ENCODE results near the gene VPS13C.
"Not testable (repeated sequence)": the region's sequence is repeated elsewhere in the genome, so short reads cannot be mapped to it uniquely, and the experiment has no call there.

The VPS13C gene

GRCh38 chr15:62068810-62069167 lies 8.5 kb upstream of the VPS13C start:
- DNase-seq, result no peak

- peak; percentile 31 to 37 for DNase-seq
Measured at GRCh38 chr15:62068071-62068809, 8.0 kb upstream of the VPS13C start.

DNA sequence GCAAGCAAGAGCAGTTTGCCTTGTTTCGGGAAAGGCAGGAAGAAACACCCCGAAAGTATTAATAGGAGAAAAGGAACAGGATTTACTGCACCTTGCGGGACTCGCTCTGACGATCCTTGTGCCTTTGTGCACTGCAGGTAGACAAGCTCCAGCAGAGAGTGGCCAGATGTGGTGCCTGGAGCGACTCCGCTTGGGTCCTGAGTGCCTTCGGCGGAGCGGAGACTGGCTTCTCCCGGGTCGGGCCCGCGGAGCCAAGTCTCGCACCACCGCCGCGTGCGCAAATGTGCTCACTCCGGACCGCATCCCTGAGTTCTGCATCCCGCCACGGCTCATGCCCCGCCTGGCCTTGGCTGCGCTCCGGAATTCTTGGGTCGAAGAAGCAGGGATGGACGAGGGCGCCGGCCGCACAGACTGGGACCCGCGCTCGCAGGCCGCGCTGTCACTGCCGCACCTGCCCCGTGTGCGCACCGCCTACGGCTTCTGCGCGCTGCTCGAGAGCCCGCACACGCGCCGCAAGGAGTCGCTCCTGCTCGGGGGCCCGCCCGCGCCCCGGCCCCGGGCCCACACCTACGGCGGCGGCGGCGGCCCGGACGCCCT lies 7.3 kb upstream of the VPS13C start:
- peak; percentile 18 to 34 for DNase-seq

GRCh38 chr15:62066663-62067447 lies 6.6 kb upstream of the VPS13C start, which contains the start of gene C2CD4A:
C2CD4A (plus strand) TSS chr15:62066977; CDS start chr15:62067614, 637 bp downstream.
- DNase-seq, result peak; percentile 66 to 73

- no peak for DNase-seq
Measured at GRCh38 chr15:62063825-62064635, 3.8 kb upstream of the VPS13C start.

GRCh38 chr15:62060896-62061280 lies 641 bp upstream of the VPS13C start:
- no peak for DNase-seq

GRCh38 chr15:62059816-62060112 lies 483 bp downstream of the VPS13C start:
- peak; percentile 65 to 69 for DNase-seq

DNA sequence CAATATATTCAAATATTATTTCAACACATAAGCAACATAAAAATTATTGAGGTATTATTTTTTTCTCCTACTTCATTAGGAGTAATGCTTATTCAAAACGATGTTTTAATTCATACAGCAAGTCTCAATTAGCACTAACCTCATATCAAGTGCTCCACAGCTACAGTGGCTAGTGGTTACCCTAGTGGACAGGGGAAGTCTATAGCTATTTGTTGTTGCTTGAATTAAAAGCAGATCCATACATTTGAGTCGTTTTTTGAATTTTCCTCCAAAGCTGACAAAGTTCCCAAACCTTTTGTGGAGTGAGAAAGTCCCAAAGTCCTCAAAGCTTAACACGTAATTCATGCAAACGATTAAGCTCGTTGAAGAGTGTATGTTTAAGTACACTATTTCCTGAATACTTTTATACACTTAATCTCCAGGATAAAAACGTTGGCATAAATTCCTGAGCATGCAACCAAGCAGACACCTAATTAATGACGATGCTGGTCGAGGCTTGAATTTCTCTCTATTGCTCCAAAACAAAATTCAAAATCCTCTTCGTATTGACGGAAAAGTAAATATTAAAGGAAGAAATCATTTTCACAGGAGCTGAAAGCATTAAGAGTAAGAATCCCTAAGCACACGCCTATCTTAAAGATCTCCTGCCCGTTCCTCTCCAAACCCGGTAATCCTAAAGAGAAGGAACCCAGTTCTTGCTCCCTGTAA lies 985 bp downstream of the VPS13C start:
- no peak for DNase-seq

- DNase-seq, result no peak
Measured at GRCh38 chr15:62058327-62059028, 1.8 kb downstream of the VPS13C start.

GRCh38 chr15:62057341-62057980 lies 2.8 kb downstream of the VPS13C start:
- no peak for DNase-seq

- DNase-seq, result no peak
Measured at GRCh38 chr15:62054979-62055378, 5.3 kb downstream of the VPS13C start.

DNA sequence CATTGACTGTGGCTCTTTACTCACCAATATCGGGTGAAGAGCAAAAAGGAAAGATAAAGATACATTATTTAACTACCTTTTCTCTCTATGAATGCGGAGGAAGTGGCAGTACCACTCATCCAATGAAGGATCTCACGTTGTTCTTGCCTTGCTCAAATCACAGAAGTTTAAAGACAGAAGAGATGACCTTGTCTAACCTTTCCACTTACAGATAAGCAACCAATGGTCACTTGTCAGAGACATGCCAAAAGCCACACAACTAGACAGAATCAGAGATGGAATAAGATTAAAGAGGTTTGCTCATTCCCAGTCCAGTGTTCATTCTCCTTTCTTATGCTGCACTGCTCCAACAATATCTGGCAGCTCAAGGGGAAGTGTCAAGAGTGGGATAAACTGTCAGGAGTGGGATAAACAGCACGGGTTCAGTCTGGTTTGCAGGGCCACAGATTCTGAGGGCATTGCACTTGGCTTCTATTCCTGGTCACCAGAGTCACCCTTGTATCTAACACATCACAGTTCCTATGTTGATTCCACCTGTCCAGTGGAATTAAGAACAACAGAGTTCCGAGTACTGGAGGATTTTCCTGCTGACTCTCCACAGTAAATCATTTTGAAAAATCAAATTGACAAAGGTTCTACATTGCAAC lies 6.7 kb downstream of the VPS13C start:
- no peak for DNase-seq

GRCh38 chr15:62052713-62053112 lies 7.5 kb downstream of the VPS13C start:
- DNase-seq, result no peak

- no peak for DNase-seq
Measured at GRCh38 chr15:62051166-62051565, 9.1 kb downstream of the VPS13C start.

DNA sequence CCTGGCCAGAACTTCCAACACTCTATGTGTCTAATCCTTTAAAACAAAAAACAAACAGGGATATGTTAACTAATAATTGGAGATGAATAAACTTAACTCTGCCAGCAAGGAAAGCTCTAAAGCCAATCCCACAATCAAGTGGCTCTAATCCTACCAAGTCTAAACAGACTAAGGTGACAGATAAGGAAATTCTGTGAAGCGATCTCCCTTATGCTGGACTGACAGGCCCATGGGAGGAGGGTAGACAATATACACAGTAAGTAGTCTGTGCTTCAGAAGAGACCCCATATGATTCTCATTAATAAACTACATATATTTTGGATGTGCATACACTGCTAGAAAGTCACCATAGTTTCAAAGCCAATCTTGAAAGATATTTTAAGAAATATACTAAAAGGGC lies 10.1 kb downstream of the VPS13C start:
- DNase-seq, result no peak

- DNase-seq, result not testable (repeated sequence)
Measured at GRCh38 chr15:62048254-62048653, 12.0 kb downstream of the VPS13C start.

- DNase-seq, result no peak
Measured at GRCh38 chr15:62047282-62047827, 12.9 kb downstream of the VPS13C start.

- no peak for DNase-seq
Measured at GRCh38 chr15:62046078-62046743, 14.0 kb downstream of the VPS13C start.

DNA sequence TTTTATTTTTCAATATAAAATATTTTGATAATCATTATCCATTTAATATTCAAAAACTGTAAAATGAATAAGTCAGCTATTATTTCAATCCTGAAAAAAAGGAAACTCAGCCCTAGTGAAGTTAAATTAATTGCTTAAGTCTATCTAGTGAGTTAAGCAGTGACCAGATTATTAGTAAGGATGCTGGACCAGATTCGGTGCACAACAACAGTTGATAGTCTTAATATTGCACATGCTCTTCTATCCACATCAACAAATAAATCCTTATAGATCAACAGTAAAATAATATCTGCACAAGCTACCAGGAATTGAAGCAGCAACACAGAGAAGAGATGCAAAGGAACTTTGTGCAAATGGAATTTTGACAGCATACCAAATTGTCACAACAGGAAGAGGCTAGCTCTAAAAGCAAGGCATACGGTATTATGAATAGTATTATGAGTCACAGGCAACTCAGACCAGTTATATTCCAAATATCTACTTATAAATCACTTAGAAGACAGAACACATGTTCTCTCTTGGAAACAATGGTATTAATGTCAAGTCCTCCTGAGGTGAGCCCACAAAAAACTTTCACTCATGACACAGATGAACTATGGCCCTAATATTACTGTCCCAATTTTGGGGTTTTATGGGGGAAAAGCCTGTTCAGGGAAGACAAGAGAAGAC lies 24.9 kb downstream of the VPS13C start:
- no peak for DNase-seq

Data from activated CD4-positive, alpha-beta T cell treated with anti-CD3 and anti-CD28 coated beads, Interleukin-2, amount 50 U/mL, for 48 hours (primary cell).